Natural killer cell (primary cell): ENCODE measurements around the gene TAS2R41. TPM values are rescaled to one million over a fixed set of nuclear protein-coding genes. Genes with fewer than 3 reads are reported as not detected.

Experiments used
- ATAC-seq, 3 donors: fragments of 150-1000 bp in 2 of 3; fragments of 200-7000 bp in 1 of 3; cut with Tn5 transposase; 1 replicate in 1 of 3; 2 replicates in 2 of 3; pipeline ENCODE4 v1.10.0; 2021; ENCODE audit warnings: mild to moderate bottlenecking in 2 of 3, moderate library complexity in 2 of 3
- DNase-seq, 2 donors: peaks; one replicate each; pipeline versions ENCODE4 v3.0.0 to v3.0.0-alpha.2; 2013 to 2021; ENCODE audit warnings: mixed read lengths in 1 of 2
- H3K27ac ChIP-seq: one replicate; pipeline ENCODE4 v1.5.1; 2013; ENCODE audit warnings: mild to moderate bottlenecking, low read length
- H3K27me3 ChIP-seq: one replicate; pipeline ENCODE4 v1.6.1; 2013; ENCODE audit warnings: low read length; ENCODE audit not compliant: control insufficient read depth, insufficient read depth
- H3K36me3 ChIP-seq: one replicate; pipeline ENCODE4 v1.6.1; 2013; ENCODE audit warnings: low read length; ENCODE audit not compliant: control insufficient read depth, insufficient read depth
- H3K4me1 ChIP-seq: one replicate; pipeline ENCODE4 v1.6.1; 2013; ENCODE audit warnings: low read length; ENCODE audit not compliant: control insufficient read depth, insufficient read depth
- H3K4me3 ChIP-seq: one replicate; pipeline ENCODE4 v1.5.1; 2013; ENCODE audit warnings: low read length
- H3K9me3 ChIP-seq: one replicate; pipeline ENCODE4 v1.6.1; 2013; ENCODE audit warnings: low read length; ENCODE audit not compliant: control insufficient read depth, insufficient read depth
- H3K27ac Mint-ChIP-seq, 2 donors: one replicate each; pipeline ENCODE4 v1.8.0; 2022; ENCODE audit warnings: mild to moderate bottlenecking in 2 of 2, mixed read lengths in 2 of 2, moderate library complexity in 1 of 2
- H3K27me3 Mint-ChIP-seq, 2 donors: one replicate each; pipeline ENCODE4 v1.8.0; 2022; ENCODE audit warnings: low read depth in 2 of 2, mixed read lengths in 2 of 2
- H3K36me3 Mint-ChIP-seq: one replicate; pipeline ENCODE4 v1.8.0; 2022; ENCODE audit warnings: mixed read lengths
- H3K4me1 Mint-ChIP-seq, 2 donors: one replicate each; pipeline ENCODE4 v1.8.0; 2022; ENCODE audit warnings: mixed read lengths in 2 of 2
- H3K4me3 Mint-ChIP-seq: one replicate; pipeline ENCODE4 v1.8.0; 2022; ENCODE audit warnings: mild to moderate bottlenecking, moderate library complexity, mixed read lengths
- H3K9me3 Mint-ChIP-seq, 2 donors: one replicate each; pipeline ENCODE4 v1.8.0; 2022; ENCODE audit warnings: mixed read lengths in 2 of 2
- CTCF ChIP-seq: fragments of 200-600 bp; IDR thresholded peaks from one replicate; pipeline ENCODE4 v1.8.0; 2022; ENCODE audit warnings: antibody characterized with exemption
- WGBS: methylation state at CpG from one replicate; pipeline ENCODE4 v1.1.7; 2013; ENCODE audit warnings: missing lambda C conversion rate; ENCODE audit not compliant: insufficient coverage; 5-methylcytosine and 5-hydroxymethylcytosine counted together
- intact Hi-C: fragments of 100-400 bp; cut with micrococcal nuclease; formaldehyde crosslinking; loops from one replicate; pipeline ENCODE4 v1.14.2; 2022
- total RNA-seq, 4 donors: library from RNA; stranded (reverse); fragments of 120-200 nt in 1 of 4; gene quantifications; one replicate each; pipeline versions ENCODE4 v1.2.3 to v1.2.4, GENCODE V29; 2013 to 2022

Gene TAS2R41
- total RNA-seq, 3 donors from 2014 or later (not counting 1 experiment from before 2014, with no cell fraction given) = not detected

- H3K27ac ChIP-seq = no peak overlapping the region
- Mint-ChIP-seq H3K36me3 (no peaks in the 10 kb centered on the region), H3K4me1 (peaks cover 0 to 8% of the 10 kb centered on the region in 2 donors), H3K9me3 (no peaks in the 10 kb centered on the region), H3K4me3 (no peak overlapping the region), H3K27ac (no peak overlapping the region), H3K27me3 (peaks cover 7 to 16% of the 10 kb centered on the region in 2 donors)
- no peak for TF ChIP-seq CTCF
- ATAC-seq = no peak
- 85% methylated on average over 3 of the region's 4 CpGs for WGBS
- H3K36me3 ChIP-seq = no peaks in the 10 kb centered on the region
- H3K27me3 ChIP-seq = no peaks in the 10 kb centered on the region
- DNase-seq = no peak
- no peaks in the 10 kb centered on the region for H3K9me3 ChIP-seq
- H3K4me3 ChIP-seq = no peak overlapping the region
- intact Hi-C loops = no loop called here
- no peaks in the 10 kb centered on the region for H3K4me1 ChIP-seq
Observed at GRCh38 chr7:143433759-143434158, 43.9 kb upstream of the TAS2R41 start.

- no peaks in the 10 kb centered on the region for H3K4me1 ChIP-seq
- peaks cover 0 to 8% of the 10 kb centered on the region in 2 donors for H3K4me1 Mint-ChIP-seq
- WGBS = 95% methylated on average over 9 of the region's 9 CpGs
- no peak overlapping the region for H3K27ac ChIP-seq
- intact Hi-C loops = no loop called here
- H3K36me3 ChIP-seq = no peaks in the 10 kb centered on the region
- ATAC-seq (no peak), DNase-seq (no peak)
- H3K9me3 ChIP-seq = no peaks in the 10 kb centered on the region
- H3K27me3 Mint-ChIP-seq = peaks cover 7 to 16% of the 10 kb centered on the region in 2 donors
- no peak for TF ChIP-seq CTCF
- no peak overlapping the region for H3K4me3 Mint-ChIP-seq
- no peak overlapping the region for H3K4me3 ChIP-seq
- H3K27ac Mint-ChIP-seq = no peak overlapping the region
- H3K36me3 Mint-ChIP-seq = no peaks in the 10 kb centered on the region
- H3K9me3 Mint-ChIP-seq = no peaks in the 10 kb centered on the region
- no peaks in the 10 kb centered on the region for H3K27me3 ChIP-seq
Observed at GRCh38 chr7:143434660-143435059, 43.0 kb upstream of the TAS2R41 start.

- ATAC-seq = no peak
- Histone ChIP-seq H3K27me3 (no peaks in the 10 kb centered on the region), H3K36me3 (no peaks in the 10 kb centered on the region), H3K4me1 (no peaks in the 10 kb centered on the region), H3K27ac (no peak overlapping the region), H3K4me3 (no peak overlapping the region), H3K9me3 (no peaks in the 10 kb centered on the region)
- Mint-ChIP-seq H3K27ac (no peak overlapping the region), H3K36me3 (no peaks in the 10 kb centered on the region), H3K27me3 (peaks cover 7 to 11% of the 10 kb centered on the region in 2 donors), H3K4me3 (no peak overlapping the region), H3K9me3 (no peaks in the 10 kb centered on the region), H3K4me1 (peaks cover 0 to 8% of the 10 kb centered on the region in 2 donors)
- DNase-seq = no peak
- WGBS = 91% methylated on average over 2 of the region's 2 CpGs
- intact Hi-C loops = no loop called here
- TF ChIP-seq CTCF = no peak
Observed at GRCh38 chr7:143435266-143435665, 42.4 kb upstream of the TAS2R41 start.

GRCh38 chr7:143436325-143436946, 41.2 kb upstream of the TAS2R41 start:
- no peak overlapping the region for H3K27ac Mint-ChIP-seq
- Histone ChIP-seq H3K4me1 (no peaks in the 10 kb centered on the region), H3K36me3 (no peaks in the 10 kb centered on the region), H3K9me3 (no peaks in the 10 kb centered on the region), H3K27ac (no peak overlapping the region), H3K27me3 (no peaks in the 10 kb centered on the region), H3K4me3 (no peak overlapping the region)
- H3K4me1 Mint-ChIP-seq = peaks cover 0 to 8% of the 10 kb centered on the region in 2 donors
- intact Hi-C loops = no loop called here
- no peak for ATAC-seq
- H3K27me3 Mint-ChIP-seq = peaks cover 7 to 8% of the 10 kb centered on the region in 2 donors
- H3K9me3 Mint-ChIP-seq = no peaks in the 10 kb centered on the region
- H3K36me3 Mint-ChIP-seq = no peaks in the 10 kb centered on the region
- no peak overlapping the region for H3K4me3 Mint-ChIP-seq
- WGBS = 93% methylated on average over 3 of the region's 3 CpGs
- TF ChIP-seq CTCF = no peak
- DNase-seq = no peak
